ENCODE data around the gene COL7A1. TPM values are rescaled to one million over a fixed set of nuclear protein-coding genes. Genes with fewer than 3 reads are reported as not detected.

Gene COL7A1
- total RNA-seq, 2 experiments from 2014 or later: 4.1 to 10.8 TPM

- H3K4me2 ChIP-seq (ENCODE audit: low read length): peak overlapping the region; percentile 82; the same call in 1 of the 2 replicates
- H3K79me2 ChIP-seq (ENCODE audit: insufficient read depth, low read depth, low read length): no peaks in the 10 kb centered on the region
- H3K9me3 ChIP-seq (ENCODE audit: low read length): no peaks in the 10 kb centered on the region
- BruUV-seq (replicated peaks): no TSS peak
- H3K9me2 ChIP-seq (ENCODE audit: insufficient read depth, low read length): no peaks in the 10 kb centered on the region
- no peaks in the 10 kb centered on the region; the same call in 1 of the 2 replicates for H3K36me3 ChIP-seq (ENCODE audit: insufficient read depth, low read length)
- intact Hi-C loops (cut with micrococcal nuclease; ENCODE audit: unreplicated experiment): loop anchor here (2.0 to 10.0 kb wide), 3 partner anchors 75 to 229 kb away; partner anchors contain the start of genes ATRIP, CCDC51 and TMA7
- H2AFZ ChIP-seq (ENCODE audit: low read length): no peak overlapping the region
- no peak overlapping the region for H3K27ac ChIP-seq (ENCODE audit: low read depth, low read length, poor library complexity, severe bottlenecking)
- H4K20me1 ChIP-seq (ENCODE audit: insufficient read depth, low read length): no peaks in the 10 kb centered on the region; the same call in 1 of the 2 replicates
- no peak for DNase-seq (ENCODE audit: low spot score)
- peaks cover 27% of the 10 kb centered on the region for H3K4me1 ChIP-seq (ENCODE audit: insufficient read depth, low read length, poor library complexity, severe bottlenecking)
- TF ChIP-seq CTCF (conservative IDR thresholded peaks at IDR 0.05; ENCODE audit: low read length) (no peak), EZH2phosphoT487 (IDR thresholded peaks at IDR 0.05; ENCODE audit: borderline replicate concordance, low read depth, low read length) (no peak)
- ChIA-PET POLR2A (interaction anchor here (1.6 kb wide), 1 partner anchor 12 kb away, joined by 3 read pairs; no protein-coding TSS in a partner anchor), CTCF (ENCODE audit: unreplicated experiment) (interaction anchor here (0.8 to 1.3 kb wide), 2 partner anchors 194 to 198 kb away, joined by 3 read pairs; no protein-coding TSS in a partner anchor)
- H3K4me3 ChIP-seq (ENCODE audit: low read depth, low read length, poor library complexity, severe bottlenecking): no peak overlapping the region
These were observed 38.6 kb upstream of the COL7A1 start for GRCh38 chr3:48633743-48634142.

GRCh38 chr3:48633256-48633655 lies 38.1 kb upstream of the COL7A1 start:
- CTCF ChIA-PET (ENCODE audit: unreplicated experiment): interaction anchor here (0.8 kb wide), 1 partner anchor 194 kb away, joined by 3 read pairs; no protein-coding TSS in a partner anchor
- no TSS peak for BruUV-seq (replicated peaks)

More at GRCh38 chr3:48633256-48633655, 38.1 kb upstream of the COL7A1 start:
- Histone ChIP-seq H3K4me2 (ENCODE audit: low read length) (no peak overlapping the region), H3K9me2 (ENCODE audit: insufficient read depth, low read length) (no peaks in the 10 kb centered on the region), H2AFZ (ENCODE audit: low read length) (no peak overlapping the region), H3K4me1 (ENCODE audit: insufficient read depth, low read length, poor library complexity, severe bottlenecking) (peaks cover 27% of the 10 kb centered on the region), H3K27ac (ENCODE audit: low read depth, low read length, poor library complexity, severe bottlenecking) (no peak overlapping the region), H4K20me1 (ENCODE audit: insufficient read depth, low read length) (no peaks in the 10 kb centered on the region; the same call in 1 of the 2 replicates), H3K36me3 (ENCODE audit: insufficient read depth, low read length) (no peaks in the 10 kb centered on the region; the same call in 1 of the 2 replicates), H3K4me3 (ENCODE audit: low read depth, low read length, poor library complexity, severe bottlenecking) (no peak overlapping the region), H3K79me2 (ENCODE audit: insufficient read depth, low read depth, low read length) (no peaks in the 10 kb centered on the region), H3K9me3 (ENCODE audit: low read length) (no peaks in the 10 kb centered on the region)
- POLR2A ChIA-PET: interaction anchor here (1.2 kb wide), 1 partner anchor 25 kb away, joined by 3 read pairs; no protein-coding TSS in a partner anchor
- intact Hi-C loops (cut with micrococcal nuclease; ENCODE audit: unreplicated experiment): loop anchor here (10.0 kb wide), 2 partner anchors 188 to 228 kb away; partner anchors contain the start of genes ATRIP, CCDC51 and TMA7
- no peak for DNase-seq (ENCODE audit: low spot score)
- TF ChIP-seq EZH2phosphoT487 (IDR thresholded peaks at IDR 0.05; ENCODE audit: borderline replicate concordance, low read depth, low read length): no peak
- no peak for TF ChIP-seq CTCF (conservative IDR thresholded peaks at IDR 0.05; ENCODE audit: low read length)
